ENCODE results near the gene C20orf202.

- TF ChIP-seq CTCF (IDR thresholded peaks at IDR 0.05) (no peak), POLR2AphosphoS5 (IDR thresholded peaks at IDR 0.05) (no peak), POLR2A (IDR thresholded peaks at IDR 0.05) (no peak)
These were observed 25.2 kb upstream of the C20orf202 start for GRCh38 chr20:1178103-1178502.
